Measurements from ENCODE around the gene GBX1.

DNA sequence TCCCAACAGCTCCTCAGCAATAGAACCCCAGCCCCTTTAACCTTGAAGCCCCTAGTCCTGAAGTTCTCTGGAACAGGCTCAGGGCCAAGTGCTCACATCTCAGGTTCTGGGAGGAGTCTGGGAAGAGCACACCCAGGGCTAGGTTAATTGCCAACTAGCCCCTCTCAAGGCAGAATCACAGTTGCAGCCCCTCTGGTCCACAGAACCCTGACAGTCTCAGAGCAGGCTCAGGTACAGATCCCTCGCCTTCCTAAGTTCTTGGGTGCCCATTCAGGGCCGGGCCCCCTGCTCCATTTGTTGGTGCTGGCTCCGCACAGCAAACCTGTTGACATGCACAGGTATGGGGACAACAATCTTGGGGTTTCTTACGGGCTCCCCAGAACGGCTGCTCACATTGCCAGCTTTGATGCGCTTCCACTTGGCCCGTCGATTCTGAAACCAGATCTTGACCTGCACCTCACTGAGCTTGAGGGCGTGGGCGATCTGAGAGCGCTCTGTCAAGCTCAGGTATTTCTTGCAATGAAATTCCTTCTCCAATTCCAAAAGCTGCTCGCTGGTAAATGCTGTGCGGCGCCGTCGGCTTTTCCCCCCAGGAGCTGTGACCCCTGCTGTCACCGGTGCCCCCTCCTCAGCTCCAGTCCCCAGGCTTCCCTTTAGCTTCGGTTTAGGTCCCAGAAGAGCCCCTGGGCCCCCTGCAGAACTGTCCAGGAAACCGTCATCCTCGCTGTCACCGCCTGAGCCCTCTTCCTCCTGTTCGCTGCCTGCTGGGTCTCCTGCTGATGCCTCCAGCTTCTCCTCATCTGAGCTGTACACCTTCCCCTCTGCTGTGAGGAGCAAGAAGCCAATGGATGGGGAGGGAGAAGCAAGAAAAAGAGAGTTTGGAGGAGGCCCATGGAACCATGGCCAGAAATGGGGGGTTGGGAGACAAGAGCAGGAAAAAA is 18.9 kb downstream of the GBX1 start:
- TF ChIP-seq, protein P1, sequence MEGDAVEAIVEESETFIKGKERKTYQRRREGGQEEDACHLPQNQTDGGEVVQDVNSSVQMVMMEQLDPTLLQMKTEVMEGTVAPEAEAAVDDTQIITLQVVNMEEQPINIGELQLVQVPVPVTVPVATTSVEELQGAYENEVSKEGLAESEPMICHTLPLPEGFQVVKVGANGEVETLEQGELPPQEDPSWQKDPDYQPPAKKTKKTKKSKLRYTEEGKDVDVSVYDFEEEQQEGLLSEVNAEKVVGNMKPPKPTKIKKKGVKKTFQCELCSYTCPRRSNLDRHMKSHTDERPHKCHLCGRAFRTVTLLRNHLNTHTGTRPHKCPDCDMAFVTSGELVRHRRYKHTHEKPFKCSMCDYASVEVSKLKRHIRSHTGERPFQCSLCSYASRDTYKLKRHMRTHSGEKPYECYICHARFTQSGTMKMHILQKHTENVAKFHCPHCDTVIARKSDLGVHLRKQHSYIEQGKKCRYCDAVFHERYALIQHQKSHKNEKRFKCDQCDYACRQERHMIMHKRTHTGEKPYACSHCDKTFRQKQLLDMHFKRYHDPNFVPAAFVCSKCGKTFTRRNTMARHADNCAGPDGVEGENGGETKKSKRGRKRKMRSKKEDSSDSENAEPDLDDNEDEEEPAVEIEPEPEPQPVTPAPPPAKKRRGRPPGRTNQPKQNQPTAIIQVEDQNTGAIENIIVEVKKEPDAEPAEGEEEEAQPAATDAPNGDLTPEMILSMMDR (IDR thresholded peaks at IDR 0.05; ENCODE audit: poor library complexity, severe bottlenecking): no peak
- TF ChIP-seq RAD21 (conservative IDR thresholded peaks at IDR 0.05) (no peak), TAF1 (IDR thresholded peaks at IDR 0.05; ENCODE audit: low read depth) (no peak), EP300 (conservative IDR thresholded peaks at IDR 0.05; ENCODE audit: poor library complexity, severe bottlenecking) (no peak)

Measured in neural cell (in vitro differentiated cells).